HepG2 (cell line): ENCODE results near the gene ZDHHC7. TPM values are rescaled to one million over a fixed set of nuclear protein-coding genes. Genes with fewer than 3 reads are reported as not detected.

Experiments
- AGO1 ChIP-seq: fragments of 200-400 bp; formaldehyde crosslinking; IDR thresholded peaks from 2 replicates; pipeline ENCODE4 v1.6.1; 2017; ENCODE audit warnings: mild to moderate bottlenecking, low read depth, low read length, moderate library complexity; ENCODE audit not compliant: poor library complexity, severe bottlenecking
- ARHGAP35 ChIP-seq: sonication (generic); formaldehyde crosslinking; IDR thresholded peaks from 2 replicates; pipeline ENCODE4 v1.9.0; 2022; ENCODE audit warnings: mild to moderate bottlenecking, inconsistent platforms, moderate library complexity, missing genetic modification reagents, borderline replicate concordance
- ARNTL ChIP-seq: sonication (generic); formaldehyde crosslinking; IDR thresholded peaks from 2 replicates; pipeline ENCODE4 v1.4.0; 2020; ENCODE audit warnings: mild to moderate bottlenecking, missing genetic modification reagents
- BORCS8-MEF2B ChIP-seq: sonication (generic); formaldehyde crosslinking; IDR thresholded peaks from 2 replicates; pipeline ENCODE4 v1.8.0; 2022; ENCODE audit warnings: mild to moderate bottlenecking, missing genetic modification reagents
- ESRRA ChIP-seq: sonication (generic); formaldehyde crosslinking; IDR thresholded peaks from 2 replicates; pipeline ENCODE4 v1.5.1; 2020; ENCODE audit warnings: mild to moderate bottlenecking, low read depth, missing genetic modification reagents
- FOXA3 ChIP-seq: IDR thresholded peaks from 2 replicates; pipeline ENCODE4 v1.6.1; 2016; ENCODE audit warnings: missing genetic modification reagents, missing compliant biosample characterization
- KDM1A ChIP-seq: IDR thresholded peaks from 2 replicates; pipeline ENCODE4 v1.6.1; 2016; ENCODE audit warnings: missing compliant biosample characterization
- KDM2A ChIP-seq: sonication (generic); formaldehyde crosslinking; IDR thresholded peaks from 2 replicates; pipeline ENCODE4 v1.4.0; 2020; ENCODE audit warnings: low read depth, missing genetic modification reagents, borderline replicate concordance
- LCORL ChIP-seq, 2 experiments: fragments of 450-650 bp in 1 of 2; sonication (generic) in 1 of 2; formaldehyde crosslinking in 1 of 2; IDR thresholded peaks; 2 replicates each; pipeline versions ENCODE4 v1.5.0 to v1.6.1; 2017 to 2020; ENCODE audit warnings: antibody characterized with exemption in 1 of 2, missing genetic modification reagents in 1 of 2
- RNF2 ChIP-seq: fragments of 450-650 bp; conservative IDR thresholded peaks from 2 replicates; pipeline ENCODE4 v1.6.1; 2016; ENCODE audit warnings: low read depth
- SMYD3 ChIP-seq: sonication (generic); formaldehyde crosslinking; IDR thresholded peaks from 2 replicates; pipeline ENCODE4 v1.8.1; 2023; ENCODE audit warnings: mild to moderate bottlenecking, missing genetic modification reagents
- SP2 ChIP-seq: sonication (generic); formaldehyde crosslinking; IDR thresholded peaks from 2 replicates; pipeline ENCODE4 v1.5.1; 2020; ENCODE audit warnings: mild to moderate bottlenecking, missing genetic modification reagents
- SRY ChIP-seq: sonication (generic); formaldehyde crosslinking; IDR thresholded peaks from 2 replicates; pipeline ENCODE4 v1.8.0; 2022; ENCODE audit warnings: mild to moderate bottlenecking, missing genetic modification reagents
- TARDBP ChIP-seq: sonication (generic); formaldehyde crosslinking; IDR thresholded peaks from 2 replicates; pipeline ENCODE4 v1.8.0; 2022; ENCODE audit warnings: mild to moderate bottlenecking, missing genetic modification reagents
- TBL1XR1 ChIP-seq: fragments of 150-350 bp; IDR thresholded peaks from 2 replicates; pipeline ENCODE4 v1.6.1; 2014; ENCODE audit warnings: borderline replicate concordance, low read length; ENCODE audit not compliant: partially characterized antibody
- YEATS4 ChIP-seq: sonication (generic); formaldehyde crosslinking; IDR thresholded peaks from 2 replicates; pipeline ENCODE4 v1.4.0; 2020; ENCODE audit warnings: missing genetic modification reagents, borderline replicate concordance
- ZFP36L1 ChIP-seq: sonication (generic); formaldehyde crosslinking; IDR thresholded peaks from 2 replicates; pipeline ENCODE4 v1.8.0; 2022; ENCODE audit warnings: mild to moderate bottlenecking, missing genetic modification reagents, moderate library complexity
- ZNF124 ChIP-seq: sonication (generic); formaldehyde crosslinking; IDR thresholded peaks from 2 replicates; pipeline ENCODE4 v1.4.0; 2020; ENCODE audit warnings: missing genetic modification reagents
- ZNF205 ChIP-seq: IDR thresholded peaks from 2 replicates; pipeline ENCODE4 v1.6.1; 2018; ENCODE audit warnings: missing biosample characterization, missing genetic modification reagents
- ZNF430 ChIP-seq: sonication (generic); formaldehyde crosslinking; IDR thresholded peaks from 2 replicates; pipeline ENCODE4 v1.9.0; 2021; ENCODE audit warnings: mild to moderate bottlenecking, missing genetic modification reagents
- ZNF441 ChIP-seq: sonication (generic); formaldehyde crosslinking; IDR thresholded peaks from 2 replicates; pipeline ENCODE4 v1.7.0; 2021; ENCODE audit warnings: missing genetic modification reagents, borderline replicate concordance
- ZNF484 ChIP-seq: sonication (generic); formaldehyde crosslinking; IDR thresholded peaks from 2 replicates; pipeline ENCODE4 v1.5.1; 2020; ENCODE audit warnings: mild to moderate bottlenecking, low read depth, missing genetic modification reagents, borderline replicate concordance
- ZNF558 ChIP-seq: sonication (generic); formaldehyde crosslinking; IDR thresholded peaks from 2 replicates; pipeline ENCODE4 v1.9.0; 2022; ENCODE audit warnings: mild to moderate bottlenecking, missing genetic modification reagents, borderline replicate concordance
- polyA plus RNA-seq, 8 experiments: library from polyadenylated mRNA; depleted of rRNA in 3 of 8; stranded (reverse) in 7 of 8; unstranded in 1 of 8; fragments of >200 nt; fragmentation: Illumina TruSeq in 4 of 8; extraction: Trizol in 4 of 8; gene quantifications; 2 replicates each; pipeline versions ENCODE4 v1.2.1 to v1.2.3, GENCODE V29; 2011 to 2016; ENCODE audit warnings: low read depth in 4 of 8, missing spikeins in 1 of 8, mixed read lengths in 1 of 8; ENCODE audit not compliant: insufficient read depth in 1 of 8
- total RNA-seq, 5 experiments: library from RNA; depleted of rRNA; stranded (reverse); fragments of >200 nt; fragmentation: Illumina TruSeq; extraction: Trizol; gene quantifications; 2 replicates each; pipeline ENCODE4 v1.2.3, GENCODE V29; 2016; ENCODE audit warnings: low read depth in 1 of 5
- TF ChIP-seq, protein P1 (sequence below): sonication (generic); formaldehyde crosslinking; IDR thresholded peaks from 2 replicates; pipeline ENCODE4 v1.4.0; 2020; ENCODE audit warnings: low read depth, missing genetic modification reagents
- TF ChIP-seq, protein P2 (sequence below): IDR thresholded peaks from 2 replicates; pipeline ENCODE4 v1.6.1; 2016; ENCODE audit warnings: missing genetic modification reagents, missing compliant biosample characterization
- TF ChIP-seq, protein P3 (sequence below): sonication (generic); IDR thresholded peaks from 2 replicates; pipeline ENCODE4 v1.6.1; 2016; ENCODE audit warnings: low read depth, borderline replicate concordance

The ZDHHC7 gene
- total and polyA plus RNA-seq, 2 of the 13 experiments (the other 11 are each of a cell fraction or from before 2014, with no cell fraction given): 46.8 to 67.6 TPM

DNA sequence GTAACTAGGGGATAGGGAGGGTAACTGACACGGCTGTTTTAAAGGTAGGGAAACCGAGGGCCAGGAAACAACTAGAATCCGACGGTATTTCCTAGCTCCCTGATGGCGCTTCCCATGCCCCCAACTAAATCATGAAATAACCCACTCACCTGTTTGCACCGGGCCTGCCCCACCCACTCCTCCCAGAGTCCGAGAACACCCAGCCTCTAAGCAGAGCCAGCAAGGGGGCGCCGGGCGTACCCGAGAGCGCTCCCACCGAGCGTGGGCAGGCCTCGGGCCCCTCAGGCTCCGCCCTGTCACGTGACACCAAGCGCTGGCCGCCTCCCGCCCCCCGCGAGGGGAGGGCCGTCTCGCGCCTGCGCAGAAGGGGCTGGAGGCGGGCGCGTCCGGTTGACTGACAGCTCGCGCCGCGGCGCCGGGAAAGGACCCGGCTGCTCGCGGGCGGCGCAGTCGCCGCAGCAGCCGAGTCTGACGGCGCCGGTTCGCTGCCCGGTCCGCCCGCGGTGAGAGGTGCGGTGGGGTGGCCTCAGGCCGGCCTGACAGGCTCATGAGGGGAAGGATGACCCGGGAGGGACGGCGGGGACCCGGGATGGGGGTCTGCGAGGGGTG, 16.1 kb upstream of the ZDHHC7 start, which contains the start of gene KIAA0513 (continued):
- TF ChIP-seq ZNF558 (CRISPR knock-in tag) (peak; percentile 38; the same call in 1 of the 2 replicates), ARHGAP35 (CRISPR knock-in tag) (0 out of 2 replicates have a peak, but pooled peaks have one; percentile 49), SMYD3 (CRISPR knock-in tag) (0 out of 2 replicates have a peak, but pooled peaks have one; percentile 48), FOXA3 (CRISPR knock-in tag) (peak; percentile 15; the same call in 1 of the 2 replicates), BORCS8-MEF2B (peak; percentile 55), ZNF430 (CRISPR knock-in tag) (peak; percentile 70), SP2 (CRISPR knock-in tag) (peak; percentile 77), ZFP36L1 (CRISPR knock-in tag) (peak; percentile 72; the same call in 1 of the 2 replicates), RNF2 (peak; percentile 63; the same call in 1 of the 2 replicates), ZNF441 (CRISPR knock-in tag) (peak; percentile 43; the same call in 1 of the 2 replicates), LCORL (IDR thresholded peaks at IDR 0.05) (0 out of 2 replicates have a peak, but pooled peaks have one; percentile 32), LCORL (CRISPR knock-in tag; IDR thresholded peaks at IDR 0.05) (peak; percentile 64; the same call in 1 of the 2 replicates), TBL1XR1 (peak; percentile 57), ESRRA (no peak), KDM2A (CRISPR knock-in tag) (peak; percentile 78), ZNF124 (peak; percentile 74; the same call in 1 of the 2 replicates), ARNTL (CRISPR knock-in tag) (peak; percentile 94), AGO1 (no peak), ZNF205 (peak; percentile 85), KDM1A (CRISPR knock-in tag) (no peak), YEATS4 (CRISPR knock-in tag) (peak; percentile 68; the same call in 1 of the 2 replicates), ZNF484 (CRISPR knock-in tag) (no peak), SRY (0 out of 2 replicates have a peak, but pooled peaks have one; percentile 47), TARDBP (peak; percentile 68; the same call in 1 of the 2 replicates)
- TF ChIP-seq, protein P1, sequence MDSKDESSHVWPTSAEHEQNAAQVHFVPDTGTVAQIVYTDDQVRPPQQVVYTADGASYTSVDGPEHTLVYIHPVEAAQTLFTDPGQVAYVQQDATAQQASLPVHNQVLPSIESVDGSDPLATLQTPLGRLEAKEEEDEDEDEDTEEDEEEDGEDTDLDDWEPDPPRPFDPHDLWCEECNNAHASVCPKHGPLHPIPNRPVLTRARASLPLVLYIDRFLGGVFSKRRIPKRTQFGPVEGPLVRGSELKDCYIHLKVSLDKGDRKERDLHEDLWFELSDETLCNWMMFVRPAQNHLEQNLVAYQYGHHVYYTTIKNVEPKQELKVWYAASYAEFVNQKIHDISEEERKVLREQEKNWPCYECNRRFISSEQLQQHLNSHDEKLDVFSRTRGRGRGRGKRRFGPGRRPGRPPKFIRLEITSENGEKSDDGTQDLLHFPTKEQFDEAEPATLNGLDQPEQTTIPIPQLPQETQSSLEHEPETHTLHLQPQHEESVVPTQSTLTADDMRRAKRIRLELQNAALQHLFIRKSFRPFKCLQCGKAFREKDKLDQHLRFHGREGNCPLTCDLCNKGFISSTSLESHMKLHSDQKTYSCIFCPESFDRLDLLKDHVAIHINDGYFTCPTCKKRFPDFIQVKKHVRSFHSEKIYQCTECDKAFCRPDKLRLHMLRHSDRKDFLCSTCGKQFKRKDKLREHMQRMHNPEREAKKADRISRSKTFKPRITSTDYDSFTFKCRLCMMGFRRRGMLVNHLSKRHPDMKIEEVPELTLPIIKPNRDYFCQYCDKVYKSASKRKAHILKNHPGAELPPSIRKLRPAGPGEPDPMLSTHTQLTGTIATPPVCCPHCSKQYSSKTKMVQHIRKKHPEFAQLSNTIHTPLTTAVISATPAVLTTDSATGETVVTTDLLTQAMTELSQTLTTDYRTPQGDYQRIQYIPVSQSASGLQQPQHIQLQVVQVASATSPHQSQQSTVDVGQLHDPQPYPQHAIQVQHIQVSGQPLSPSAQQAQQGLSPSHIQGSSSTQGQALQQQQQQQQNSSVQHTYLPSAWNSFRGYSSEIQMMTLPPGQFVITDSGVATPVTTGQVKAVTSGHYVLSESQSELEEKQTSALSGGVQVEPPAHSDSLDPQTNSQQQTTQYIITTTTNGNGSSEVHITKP (CRISPR knock-in tag): peak; percentile 47; the same call in 1 of the 2 replicates
- TF ChIP-seq, protein P2, sequence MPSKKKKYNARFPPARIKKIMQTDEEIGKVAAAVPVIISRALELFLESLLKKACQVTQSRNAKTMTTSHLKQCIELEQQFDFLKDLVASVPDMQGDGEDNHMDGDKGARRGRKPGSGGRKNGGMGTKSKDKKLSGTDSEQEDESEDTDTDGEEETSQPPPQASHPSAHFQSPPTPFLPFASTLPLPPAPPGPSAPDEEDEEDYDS (CRISPR knock-in tag): peak; percentile 59; the same call in 1 of the 2 replicates
- TF ChIP-seq, protein P3, sequence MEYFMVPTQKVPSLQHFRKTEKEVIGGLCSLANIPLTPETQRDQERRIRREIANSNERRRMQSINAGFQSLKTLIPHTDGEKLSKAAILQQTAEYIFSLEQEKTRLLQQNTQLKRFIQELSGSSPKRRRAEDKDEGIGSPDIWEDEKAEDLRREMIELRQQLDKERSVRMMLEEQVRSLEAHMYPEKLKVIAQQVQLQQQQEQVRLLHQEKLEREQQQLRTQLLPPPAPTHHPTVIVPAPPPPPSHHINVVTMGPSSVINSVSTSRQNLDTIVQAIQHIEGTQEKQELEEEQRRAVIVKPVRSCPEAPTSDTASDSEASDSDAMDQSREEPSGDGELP: peak; percentile 53; the same call in 1 of the 2 replicates
